ENCODE measurements around the gene PLAGL1. TPM values are rescaled to one million over a fixed set of nuclear protein-coding genes. Genes with fewer than 3 reads are reported as not detected.
A peak's percentile ranks its signal among the peaks of the same experiment; 100 is the strongest.

The PLAGL1 gene
- total and polyA plus RNA-seq, 2 experiments from 2014 or later = 48.6 to 88.9 TPM

DNA sequence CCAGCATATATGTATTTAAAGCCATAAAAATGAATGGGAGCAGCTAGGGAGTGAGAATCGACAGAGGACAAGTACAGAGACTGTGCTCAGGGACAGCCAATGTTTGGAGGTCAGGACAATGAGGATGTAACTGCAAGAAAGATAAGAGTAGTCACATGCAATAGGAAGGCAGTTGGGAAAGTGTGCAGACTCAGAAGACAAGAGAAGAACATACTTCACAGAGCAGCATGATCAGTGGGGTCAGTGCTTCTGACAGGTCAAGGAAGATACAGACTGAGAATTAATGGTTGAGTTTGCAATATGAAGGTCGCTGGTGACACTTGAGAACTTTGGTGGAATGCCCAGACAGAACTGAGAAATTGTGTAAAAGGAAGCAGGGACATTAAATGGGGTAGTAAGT lies 25.1 kb downstream of the PLAGL1 start:
- Histone ChIP-seq H3K4me3 (no peak overlapping the region), H3K36me3 (replicated peaks; ENCODE audit: insufficient read depth, low read depth) (no peaks in the 10 kb centered on the region), H4K20me1 (ENCODE audit: insufficient read depth, poor library complexity, severe bottlenecking) (no peaks in the 10 kb centered on the region), H3K27ac (no peak overlapping the region), H3K27me3 (no peaks in the 10 kb centered on the region), H3K9me3 (ENCODE audit: low read depth) (no peaks in the 10 kb centered on the region), H3K4me2 (no peak overlapping the region), H2AFZ (no peak overlapping the region), H3K4me1 (ENCODE audit: insufficient read depth) (no peaks in the 10 kb centered on the region), H3K79me2 (peaks cover 3% of the 10 kb centered on the region), H3K9me2 (replicated peaks; ENCODE audit: insufficient read depth) (no peaks in the 10 kb centered on the region)
- WGBS (ENCODE audit: low lambda C conversion rate, missing lambda C conversion rate) = 85% methylated on average over 2 of the region's 2 CpGs
- TF ChIP-seq, protein P1, sequence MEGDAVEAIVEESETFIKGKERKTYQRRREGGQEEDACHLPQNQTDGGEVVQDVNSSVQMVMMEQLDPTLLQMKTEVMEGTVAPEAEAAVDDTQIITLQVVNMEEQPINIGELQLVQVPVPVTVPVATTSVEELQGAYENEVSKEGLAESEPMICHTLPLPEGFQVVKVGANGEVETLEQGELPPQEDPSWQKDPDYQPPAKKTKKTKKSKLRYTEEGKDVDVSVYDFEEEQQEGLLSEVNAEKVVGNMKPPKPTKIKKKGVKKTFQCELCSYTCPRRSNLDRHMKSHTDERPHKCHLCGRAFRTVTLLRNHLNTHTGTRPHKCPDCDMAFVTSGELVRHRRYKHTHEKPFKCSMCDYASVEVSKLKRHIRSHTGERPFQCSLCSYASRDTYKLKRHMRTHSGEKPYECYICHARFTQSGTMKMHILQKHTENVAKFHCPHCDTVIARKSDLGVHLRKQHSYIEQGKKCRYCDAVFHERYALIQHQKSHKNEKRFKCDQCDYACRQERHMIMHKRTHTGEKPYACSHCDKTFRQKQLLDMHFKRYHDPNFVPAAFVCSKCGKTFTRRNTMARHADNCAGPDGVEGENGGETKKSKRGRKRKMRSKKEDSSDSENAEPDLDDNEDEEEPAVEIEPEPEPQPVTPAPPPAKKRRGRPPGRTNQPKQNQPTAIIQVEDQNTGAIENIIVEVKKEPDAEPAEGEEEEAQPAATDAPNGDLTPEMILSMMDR (IDR thresholded peaks at IDR 0.05; ENCODE audit: poor library complexity) = no peak
- TF ChIP-seq EZH2 (IDR thresholded peaks at IDR 0.05; ENCODE audit: borderline replicate concordance) = no peak
- DNase-seq (ENCODE audit: low spot score) = no peak

DNA sequence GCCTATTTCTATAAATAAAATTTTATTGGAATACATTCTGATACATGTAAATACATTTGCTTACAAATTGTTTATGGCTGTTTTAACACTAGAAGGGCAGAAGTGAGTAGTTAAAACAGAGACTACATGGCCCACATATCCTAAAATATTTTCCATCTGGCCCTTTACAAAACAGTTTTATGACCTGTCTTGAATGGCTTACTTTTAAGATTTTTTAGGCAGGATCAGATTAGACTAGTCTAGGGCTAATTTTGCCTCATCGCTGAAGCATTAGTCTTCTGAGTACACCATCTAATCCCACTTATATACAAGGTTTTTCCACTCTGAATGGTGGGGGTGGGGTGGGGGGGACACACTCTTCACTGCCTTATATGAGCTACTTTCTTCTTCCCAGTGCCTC lies 27.1 kb downstream of the PLAGL1 start:
- Histone ChIP-seq H3K27me3 (no peaks in the 10 kb centered on the region), H3K27ac (peak overlapping the region; percentile 43), H3K36me3 (replicated peaks; ENCODE audit: insufficient read depth, low read depth) (no peaks in the 10 kb centered on the region), H3K4me2 (no peak overlapping the region), H2AFZ (no peak overlapping the region), H3K9me2 (replicated peaks; ENCODE audit: insufficient read depth) (no peaks in the 10 kb centered on the region), H4K20me1 (ENCODE audit: insufficient read depth, poor library complexity, severe bottlenecking) (no peaks in the 10 kb centered on the region), H3K4me3 (no peak overlapping the region), H3K4me1 (ENCODE audit: insufficient read depth) (no peaks in the 10 kb centered on the region), H3K9me3 (ENCODE audit: low read depth) (no peaks in the 10 kb centered on the region), H3K79me2 (peaks cover 3% of the 10 kb centered on the region)
- TF ChIP-seq EZH2phosphoT487 (IDR thresholded peaks at IDR 0.05; ENCODE audit: low read depth, severe bottlenecking, unreplicated experiment) (no peak), EZH2 (IDR thresholded peaks at IDR 0.05; ENCODE audit: borderline replicate concordance) (no peak)
- TF ChIP-seq, protein P1 (IDR thresholded peaks at IDR 0.05; ENCODE audit: poor library complexity) = no peak
- WGBS (ENCODE audit: low lambda C conversion rate, missing lambda C conversion rate) = 65% methylated on average over 1 of the region's 1 CpG
- DNase-seq (ENCODE audit: low spot score) = no peak

DNA sequence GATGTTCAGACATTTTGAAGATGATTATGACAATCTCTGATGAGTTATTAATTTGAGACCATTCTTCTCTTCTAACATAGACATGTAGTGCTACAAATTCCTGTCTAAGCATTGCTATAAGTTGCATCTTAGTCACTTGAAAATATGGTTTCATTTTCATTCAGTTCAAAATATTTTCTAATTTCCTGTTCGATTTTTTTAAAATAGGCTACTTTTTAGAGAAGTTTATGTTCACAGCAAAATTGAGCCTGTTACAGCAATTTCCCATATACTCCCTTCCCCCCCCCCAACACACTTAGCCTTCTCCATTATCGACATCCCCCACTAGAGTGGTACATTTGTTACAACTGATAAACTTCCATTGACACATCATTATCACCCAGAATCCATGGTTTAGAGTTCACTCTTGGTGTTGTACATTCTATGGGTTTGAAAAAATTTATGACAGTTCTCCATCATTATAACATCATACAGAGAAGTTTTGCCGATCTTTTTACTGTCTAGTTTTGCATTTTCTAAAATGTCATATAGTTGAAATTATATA lies 31.2 kb downstream of the PLAGL1 start:
- peaks cover 8% of the 10 kb centered on the region for H3K4me1 ChIP-seq (ENCODE audit: insufficient read depth)
- no peak for DNase-seq (ENCODE audit: low spot score)
- no peak overlapping the region for H3K4me2 ChIP-seq
- H3K79me2 ChIP-seq = no peaks in the 10 kb centered on the region
- H3K27me3 ChIP-seq = no peaks in the 10 kb centered on the region
- no peak overlapping the region for H2AFZ ChIP-seq
- H3K9me2 ChIP-seq (replicated peaks; ENCODE audit: insufficient read depth) = no peaks in the 10 kb centered on the region
- H3K36me3 ChIP-seq (replicated peaks; ENCODE audit: insufficient read depth, low read depth) = no peaks in the 10 kb centered on the region
- no peak for TF ChIP-seq EZH2 (IDR thresholded peaks at IDR 0.05; ENCODE audit: borderline replicate concordance)
- TF ChIP-seq, protein P1 (IDR thresholded peaks at IDR 0.05; ENCODE audit: poor library complexity) = no peak
- TF ChIP-seq EZH2phosphoT487 (IDR thresholded peaks at IDR 0.05; ENCODE audit: low read depth, severe bottlenecking, unreplicated experiment) = no peak
- no peak overlapping the region for H3K4me3 ChIP-seq
- no peaks in the 10 kb centered on the region for H4K20me1 ChIP-seq (ENCODE audit: insufficient read depth, poor library complexity, severe bottlenecking)
- WGBS (ENCODE audit: low lambda C conversion rate, missing lambda C conversion rate) = 76% methylated on average over 3 of the region's 3 CpGs
- no peak overlapping the region for H3K27ac ChIP-seq
- no peaks in the 10 kb centered on the region for H3K9me3 ChIP-seq (ENCODE audit: low read depth)

DNA sequence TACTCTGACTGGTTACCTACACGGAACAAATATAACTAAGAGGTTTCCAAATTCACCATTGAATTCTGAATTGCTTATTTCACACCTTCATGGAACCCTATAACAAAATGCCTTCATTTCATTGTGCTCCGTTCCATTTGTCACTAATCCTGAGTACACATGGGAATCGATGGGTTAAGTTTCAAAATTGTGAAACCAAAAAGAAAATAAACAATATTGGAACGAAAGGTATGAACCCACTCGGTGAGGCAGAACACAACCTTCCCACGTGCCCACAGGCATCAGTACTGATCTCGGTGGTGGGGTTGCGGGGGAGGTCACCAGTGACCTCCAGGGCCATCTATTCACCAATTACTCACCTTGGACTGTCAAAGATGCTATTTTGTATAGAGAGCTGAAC lies 34.0 kb downstream of the PLAGL1 start:
- no peaks in the 10 kb centered on the region for H3K9me3 ChIP-seq (ENCODE audit: low read depth)
- no peak for DNase-seq (ENCODE audit: low spot score)
- H4K20me1 ChIP-seq (ENCODE audit: insufficient read depth, poor library complexity, severe bottlenecking) = no peaks in the 10 kb centered on the region
- H3K9me2 ChIP-seq (replicated peaks; ENCODE audit: insufficient read depth) = no peaks in the 10 kb centered on the region
- H3K79me2 ChIP-seq = no peaks in the 10 kb centered on the region
- no peak overlapping the region for H3K4me2 ChIP-seq
- H3K27me3 ChIP-seq = no peaks in the 10 kb centered on the region
- no peak overlapping the region for H3K27ac ChIP-seq
- TF ChIP-seq EZH2 (IDR thresholded peaks at IDR 0.05; ENCODE audit: borderline replicate concordance) (no peak), EZH2phosphoT487 (IDR thresholded peaks at IDR 0.05; ENCODE audit: low read depth, severe bottlenecking, unreplicated experiment) (no peak)
- TF ChIP-seq, protein P1 (IDR thresholded peaks at IDR 0.05; ENCODE audit: poor library complexity) = no peak
- WGBS (ENCODE audit: low lambda C conversion rate, missing lambda C conversion rate) = 72% methylated on average over 8 of the region's 8 CpGs
- H3K4me1 ChIP-seq (ENCODE audit: insufficient read depth) = peaks cover 26% of the 10 kb centered on the region
- no peaks in the 10 kb centered on the region for H3K36me3 ChIP-seq (replicated peaks; ENCODE audit: insufficient read depth, low read depth)
- H3K4me3 ChIP-seq = no peak overlapping the region
- H2AFZ ChIP-seq = no peak overlapping the region

Measured in hepatocyte (in vitro differentiated cells).